HG02852 (cell line): ENCODE measurements around the gene NHLRC4.

Source experiments
- ATAC-seq: cut with Tn5 transposase; IDR thresholded peaks from one replicate; pipeline ENCODE4 v1.9.1; 2021; ENCODE audit warnings: mild to moderate bottlenecking, moderate library complexity; ENCODE audit not compliant: unreplicated experiment

Gene NHLRC4

DNA sequence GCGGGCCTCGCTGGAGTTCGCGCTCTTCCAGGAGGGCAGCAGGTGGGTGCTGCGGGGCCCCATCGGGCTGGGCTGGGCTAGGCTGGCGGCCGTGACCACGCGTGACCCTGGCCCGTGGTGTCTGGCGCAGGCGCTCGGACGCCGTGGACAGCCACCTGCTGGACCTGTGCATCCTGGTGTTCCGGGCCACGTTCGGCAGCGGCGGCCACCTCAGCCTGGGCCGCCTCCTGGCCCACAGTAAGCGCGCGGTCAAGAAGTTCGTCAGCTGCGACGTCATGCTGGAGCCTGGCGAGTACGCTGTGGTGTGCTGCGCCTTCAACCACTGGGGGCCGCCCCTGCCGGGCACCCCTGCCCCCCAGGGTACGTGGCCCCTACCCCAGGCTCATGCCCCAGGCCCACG lies 14.6 kb upstream of the NHLRC4 start:
- no peak for ATAC-seq

DNA sequence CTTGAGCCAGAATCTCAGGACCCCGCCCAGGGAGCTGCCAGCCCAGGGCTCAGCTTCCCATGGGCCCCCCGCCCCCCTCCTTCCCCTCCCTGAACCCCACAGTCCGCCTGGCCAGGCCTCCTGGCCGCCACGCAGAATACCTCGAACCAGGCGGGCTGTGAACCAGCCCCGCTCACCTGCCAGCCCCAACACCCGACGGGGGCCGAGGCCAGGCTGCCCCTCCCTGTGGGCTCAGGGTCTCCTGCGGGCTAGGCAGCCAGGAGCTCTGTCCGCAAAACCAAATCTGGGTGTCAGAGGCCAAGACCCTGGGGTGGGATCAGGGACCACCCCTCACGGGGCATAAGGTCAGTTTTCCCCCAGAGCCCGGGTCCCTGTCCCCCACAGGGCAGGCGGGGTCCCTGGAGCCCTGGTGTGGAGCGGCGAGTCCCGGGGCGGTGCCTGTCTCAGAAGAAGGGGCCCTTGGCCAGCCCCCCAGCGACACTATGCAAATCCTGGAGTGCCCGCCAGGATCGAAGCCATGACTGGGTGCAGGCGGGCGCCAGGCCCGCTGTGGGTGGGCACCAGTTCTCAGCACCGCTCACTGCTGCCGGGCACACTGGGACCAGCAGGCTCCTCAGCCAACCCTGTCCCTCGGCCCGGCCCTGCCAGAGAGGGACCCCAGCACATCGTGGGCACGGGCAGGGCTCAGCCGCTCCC lies 13.1 kb upstream of the NHLRC4 start:
- no peak for ATAC-seq

DNA sequence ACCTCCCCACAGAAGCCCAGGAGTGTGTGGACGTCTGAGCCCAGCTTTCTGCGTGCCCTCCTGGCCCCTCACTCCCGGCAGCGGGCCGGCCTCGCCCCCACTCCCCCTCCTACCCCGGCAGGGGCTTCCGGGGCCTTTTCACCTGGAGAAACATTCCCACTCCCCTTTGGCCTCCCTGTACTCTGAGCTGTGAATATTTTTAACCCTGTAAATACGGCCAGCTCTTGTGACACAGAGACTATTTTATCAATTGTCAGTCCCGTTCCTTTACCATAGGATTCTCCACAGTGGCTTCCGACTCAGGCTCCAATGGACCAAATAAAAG lies 12.5 kb upstream of the NHLRC4 start:
- no peak for ATAC-seq

DNA sequence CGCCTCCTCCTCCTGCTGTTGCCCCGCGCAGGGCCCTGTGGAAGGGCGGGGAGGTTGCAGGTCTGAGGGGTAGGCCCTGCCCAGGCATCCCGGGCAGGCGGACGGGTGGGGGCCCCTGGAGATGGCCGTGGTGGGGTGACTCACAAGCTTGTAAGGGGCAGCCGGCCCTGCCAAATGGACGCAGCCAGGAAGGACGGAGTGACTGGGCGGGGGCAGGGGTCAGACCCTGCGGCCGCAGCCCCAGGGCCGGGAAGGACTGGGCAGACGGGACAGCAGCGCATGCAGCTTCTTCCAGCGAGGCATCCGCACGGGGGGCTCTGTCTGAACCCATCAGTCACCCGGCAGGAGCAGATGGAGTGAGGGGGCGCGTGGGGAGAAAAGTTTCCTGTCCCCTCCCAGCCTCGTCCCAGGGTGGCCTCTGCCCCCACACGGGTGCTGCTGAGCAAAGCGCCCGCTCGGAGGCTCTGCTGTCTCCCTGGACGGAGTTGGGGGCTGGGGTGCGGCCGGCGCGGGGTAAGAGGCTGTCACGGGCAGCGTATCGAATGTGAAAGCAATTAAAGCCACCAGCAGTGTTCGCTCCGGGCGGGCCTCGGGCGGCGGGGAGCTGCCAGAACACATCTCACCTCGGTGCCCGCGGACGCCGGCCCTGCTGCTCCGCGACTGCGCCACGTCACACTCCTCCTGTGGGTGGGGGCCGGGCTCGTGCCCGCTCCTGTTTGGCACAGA lies 12.0 kb upstream of the NHLRC4 start:
- ATAC-seq = no peak

DNA sequence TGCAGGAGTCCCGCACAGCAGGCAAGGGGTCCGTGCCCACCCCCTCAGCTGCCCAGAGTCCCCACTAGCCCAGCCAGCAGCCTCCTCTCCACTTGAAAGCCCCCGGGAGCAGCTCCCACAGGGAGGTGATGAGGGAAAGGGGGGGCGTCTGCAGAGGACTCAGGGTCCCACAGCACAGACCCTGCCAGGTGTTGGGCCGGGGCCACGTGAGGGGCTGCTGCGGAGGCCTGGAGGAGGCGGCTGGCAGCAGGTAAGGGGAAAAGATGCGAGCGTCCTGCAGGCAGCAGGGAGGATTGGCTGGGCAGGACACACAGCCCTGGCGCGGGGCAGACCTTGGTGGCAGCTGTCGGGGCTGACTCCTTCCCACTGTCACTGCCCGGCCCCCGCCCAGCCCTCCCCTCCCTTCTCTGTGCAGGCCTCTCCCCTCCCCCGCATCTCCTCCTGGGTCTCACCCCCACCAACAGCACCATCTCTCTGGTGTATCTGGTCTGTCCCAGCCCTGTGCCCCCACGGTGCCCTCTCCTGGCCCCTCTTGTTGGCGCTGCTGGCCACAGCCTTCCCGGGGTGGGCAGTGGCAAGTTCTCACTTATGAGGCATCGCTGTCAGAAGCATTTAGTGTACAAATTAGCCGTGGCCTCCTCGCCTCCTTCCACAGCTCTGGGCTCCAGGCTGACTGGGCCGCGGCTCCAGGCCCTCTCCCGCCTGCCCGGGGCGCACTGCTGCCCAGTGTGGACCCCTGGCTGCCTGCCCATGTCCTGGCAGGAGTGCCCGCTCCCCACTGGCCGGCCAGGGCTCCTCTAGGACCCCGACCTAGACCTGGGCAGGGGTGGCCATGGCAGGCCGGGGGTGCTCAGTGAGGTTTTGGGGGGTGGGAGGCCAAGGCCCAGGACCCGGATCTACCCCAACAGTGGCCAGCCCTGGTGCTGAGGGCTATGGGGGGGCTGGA lies 11.0 kb upstream of the NHLRC4 start:
- no peak for ATAC-seq

DNA sequence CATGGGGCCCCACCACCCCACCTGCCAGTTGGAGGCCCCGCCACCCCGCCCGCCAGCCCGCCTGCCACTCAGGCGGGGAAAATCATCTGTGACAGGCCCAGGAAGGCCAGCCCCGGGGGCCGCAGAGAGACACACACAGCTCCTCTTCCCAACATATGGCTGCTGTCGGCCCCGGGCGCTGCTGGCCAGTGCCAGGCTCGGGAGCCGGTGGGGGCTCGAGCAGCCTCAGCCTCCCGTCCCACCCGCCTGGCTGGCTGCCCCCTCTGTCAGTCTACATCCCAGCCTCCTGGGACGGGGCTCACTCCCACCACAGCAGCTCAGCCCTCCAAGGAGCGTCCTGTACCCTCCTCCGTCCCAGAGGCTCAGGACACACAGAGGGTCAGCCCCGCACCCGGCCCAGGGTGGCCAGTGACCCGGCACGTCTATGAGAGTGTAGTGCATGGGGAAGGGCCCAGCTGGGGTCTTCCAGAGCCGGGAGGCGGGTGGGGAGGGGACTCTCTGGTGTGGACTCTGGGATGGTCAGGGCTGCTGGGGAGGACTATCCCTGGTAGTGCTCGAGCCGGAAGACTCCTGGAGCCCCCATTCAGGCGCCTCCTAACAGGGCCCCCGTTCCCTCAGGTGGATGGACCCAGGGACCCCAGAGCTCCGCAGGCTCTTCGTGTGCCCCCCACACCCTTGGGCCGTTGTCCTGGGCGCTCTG lies 10.2 kb upstream of the NHLRC4 start:
- no peak for ATAC-seq

DNA sequence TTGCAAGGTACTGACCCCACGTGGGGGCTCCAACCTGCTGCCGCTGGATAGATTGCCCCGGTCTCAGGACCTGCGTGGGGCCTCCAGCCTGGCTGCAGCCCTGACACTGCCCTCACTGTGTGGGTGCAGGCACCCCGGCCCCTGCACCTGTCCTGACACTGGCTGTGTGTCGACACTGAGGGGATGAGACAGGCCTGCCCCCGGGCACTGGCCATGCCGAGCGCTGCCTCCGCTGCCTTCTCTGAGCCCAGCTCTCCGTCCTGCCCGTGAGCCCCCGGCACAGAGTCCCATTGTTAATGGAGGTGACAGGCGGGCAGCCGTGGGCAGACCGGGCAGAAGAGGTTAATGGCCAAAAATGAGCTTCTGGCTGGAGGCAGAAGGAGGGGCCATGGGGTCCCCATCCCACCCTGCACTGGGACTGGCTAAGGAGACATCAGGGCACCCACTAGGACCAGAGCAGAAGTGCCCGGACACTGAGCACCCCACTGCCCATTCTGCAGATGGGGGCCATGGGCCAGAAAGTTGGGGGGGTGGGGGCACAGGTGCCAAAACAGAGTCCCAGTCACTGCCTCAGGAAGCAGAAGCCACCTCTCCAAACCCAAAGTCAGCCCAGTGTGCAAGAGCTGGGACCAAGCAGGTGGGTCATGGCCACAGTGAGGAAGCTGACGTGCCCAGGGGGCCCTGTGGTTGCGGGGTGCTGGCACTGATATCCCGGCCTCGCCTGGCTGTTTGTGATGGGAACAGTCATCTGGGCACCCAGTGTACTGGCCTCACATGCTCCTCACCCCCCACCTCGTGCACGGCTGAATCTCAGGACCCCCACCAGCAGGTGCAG lies 9.1 kb upstream of the NHLRC4 start:
- no peak for ATAC-seq

DNA sequence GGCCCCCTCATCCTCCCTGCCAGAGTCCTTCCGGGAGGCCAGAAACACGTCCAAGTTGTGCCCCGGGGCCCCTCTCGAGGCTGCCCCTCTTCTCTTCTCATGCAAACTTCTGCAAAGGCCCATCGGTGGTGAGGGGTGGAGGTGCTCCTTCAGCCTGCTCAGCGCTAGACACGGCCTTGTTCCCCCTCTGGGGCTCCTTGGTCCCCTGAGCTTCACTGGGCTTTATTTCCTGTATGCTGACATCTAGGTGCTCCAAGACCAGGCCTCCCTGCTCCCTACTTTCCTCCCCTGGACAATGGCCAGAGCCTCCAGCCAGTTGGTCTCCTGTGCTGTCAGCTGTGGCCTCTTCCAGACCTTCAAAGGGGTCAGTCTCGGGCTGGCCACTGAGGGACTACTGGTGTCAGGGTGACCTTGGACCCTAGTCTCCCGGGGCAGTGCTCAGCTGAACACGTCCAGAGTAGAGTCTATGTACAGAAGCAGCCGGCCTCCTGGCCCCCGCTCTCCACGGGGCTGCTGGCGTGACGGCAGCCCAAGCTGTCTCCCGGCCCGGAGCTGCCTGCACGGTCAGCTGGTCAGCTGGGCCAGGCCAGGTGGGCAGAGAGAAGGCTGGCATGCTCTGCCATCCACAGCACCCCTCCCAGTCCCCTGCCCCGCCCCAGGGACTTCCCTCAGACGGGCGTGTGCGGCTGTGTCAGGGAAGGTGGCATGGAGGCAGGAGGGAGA lies 8.3 kb upstream of the NHLRC4 start:
- no peak for ATAC-seq

DNA sequence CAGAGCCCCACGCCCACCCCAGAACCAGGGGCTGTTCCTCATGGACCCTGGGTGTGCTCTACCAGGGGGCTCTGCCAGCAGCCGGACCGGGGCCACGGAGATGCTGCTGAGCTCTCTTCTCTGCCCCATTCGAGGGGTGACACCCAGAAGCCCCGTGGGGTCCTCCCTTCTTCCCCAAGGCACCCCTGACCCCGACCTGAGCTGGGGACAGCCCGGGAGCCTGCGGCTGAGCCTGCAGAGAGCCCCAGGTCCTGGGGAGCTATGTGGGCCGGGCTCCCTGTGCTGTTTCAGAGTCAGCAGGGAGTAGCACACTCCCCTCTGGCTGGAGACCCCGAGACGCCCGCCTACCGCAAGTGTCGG lies 7.8 kb upstream of the NHLRC4 start:
- no peak for ATAC-seq

DNA sequence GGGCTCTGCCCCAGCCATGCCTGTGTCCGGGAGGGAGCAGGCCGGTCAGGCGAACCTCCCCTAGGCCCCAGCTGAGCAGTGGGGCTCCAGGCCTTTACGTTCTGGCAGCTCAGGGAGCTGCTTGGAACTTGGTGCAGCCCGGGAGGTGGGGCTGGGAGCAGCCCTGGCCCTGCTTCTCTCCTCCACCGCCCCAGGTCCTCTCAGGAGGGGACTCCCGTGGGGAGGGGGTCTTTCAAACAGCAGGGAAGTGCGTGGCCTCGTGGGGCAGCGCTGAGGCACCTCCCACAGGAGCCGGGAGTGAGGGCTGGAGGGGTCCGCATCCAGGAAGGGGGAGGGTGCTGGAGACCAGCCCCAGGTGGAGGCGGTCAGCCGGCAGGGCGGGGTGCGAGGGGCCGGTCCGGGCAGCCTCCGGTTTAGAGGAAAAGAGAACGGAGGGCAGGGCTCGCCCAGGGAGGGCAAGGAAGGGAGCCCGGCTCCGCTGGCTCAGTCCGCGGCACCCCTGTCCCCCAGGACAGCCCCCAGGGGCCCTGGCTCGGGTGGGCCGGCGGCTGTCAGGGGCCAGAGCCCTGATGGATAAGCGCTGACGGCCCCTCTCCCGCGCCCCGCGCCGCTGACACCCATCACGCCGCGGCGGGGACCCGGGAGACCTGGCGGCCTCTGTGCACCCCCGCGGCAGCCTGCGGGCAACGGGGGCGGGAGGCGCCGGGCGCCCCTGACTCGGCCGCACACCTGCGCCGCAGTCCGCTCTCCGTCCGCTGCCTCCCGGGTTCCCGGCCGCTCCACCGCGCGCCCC lies 7.2 kb upstream of the NHLRC4 start:
- ATAC-seq = no peak

DNA sequence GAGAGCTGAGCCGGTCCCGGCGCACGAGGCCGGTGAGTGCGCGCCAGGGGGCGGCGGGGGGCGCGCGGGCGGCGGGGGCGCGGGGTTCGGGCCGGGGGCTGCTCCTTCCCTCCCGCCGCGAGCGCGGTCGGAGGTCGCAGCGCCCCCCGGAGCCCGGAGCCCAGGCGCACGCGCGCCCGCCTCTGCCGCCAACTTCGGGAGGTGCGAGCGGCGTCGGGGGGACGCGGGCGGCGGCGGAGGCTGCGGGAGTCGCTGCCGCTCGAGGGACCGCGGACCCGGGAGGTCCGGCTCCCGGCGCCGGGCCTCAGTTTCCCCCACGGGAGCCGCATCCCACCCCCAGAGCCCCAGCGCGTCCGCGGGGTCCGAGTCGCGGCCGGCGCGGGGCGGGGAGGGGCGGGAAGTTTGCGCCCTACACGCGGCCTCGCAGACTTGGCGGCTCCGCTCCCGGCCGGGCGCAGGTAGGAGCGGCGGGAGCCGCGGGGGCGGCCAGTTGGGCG lies 6.6 kb upstream of the NHLRC4 start, which contains the start of gene PRR35:
Gene PRR35 (plus strand): TSS at position 191 of the 497 bp plus-strand sequence. CDS start 2,901 bp downstream, outside the sequence.
- ATAC-seq = no peak

DNA sequence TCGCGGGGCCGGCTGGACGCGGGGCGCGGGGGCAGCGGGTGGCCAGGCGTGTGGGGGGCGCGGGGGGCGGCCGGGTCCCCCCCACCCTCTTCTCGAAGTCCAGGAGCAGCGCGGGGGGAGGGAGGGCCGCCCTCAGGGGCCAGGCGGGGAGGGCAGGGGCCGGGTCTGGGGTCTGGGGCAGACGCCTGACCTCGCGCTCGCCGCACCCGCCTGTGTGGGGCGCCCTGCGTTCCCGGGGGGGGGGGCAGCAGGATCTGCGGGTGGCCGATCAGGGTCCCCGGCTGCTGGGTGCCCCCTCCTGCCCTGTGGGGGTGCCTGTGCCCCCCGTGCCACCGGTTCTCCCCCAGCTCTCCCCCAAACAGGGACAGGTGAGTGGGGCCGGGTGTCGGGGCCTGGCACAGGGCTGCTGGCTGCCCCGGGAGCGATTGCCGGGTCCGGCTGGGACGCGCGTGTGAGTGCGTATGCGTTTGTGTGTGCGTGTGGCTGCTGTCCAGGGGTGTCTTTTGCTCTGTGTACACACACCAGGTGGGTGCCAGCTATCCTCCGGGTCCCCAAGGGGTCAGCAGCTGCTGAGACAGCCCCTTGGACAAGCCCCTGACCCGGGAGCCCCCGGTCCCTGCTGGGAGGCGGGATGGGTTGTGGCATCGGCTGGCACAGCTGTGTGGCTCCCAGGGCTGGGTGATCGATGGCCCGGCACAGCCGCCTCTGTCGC lies 5.9 kb upstream of the NHLRC4 start:
- ATAC-seq = no peak

DNA sequence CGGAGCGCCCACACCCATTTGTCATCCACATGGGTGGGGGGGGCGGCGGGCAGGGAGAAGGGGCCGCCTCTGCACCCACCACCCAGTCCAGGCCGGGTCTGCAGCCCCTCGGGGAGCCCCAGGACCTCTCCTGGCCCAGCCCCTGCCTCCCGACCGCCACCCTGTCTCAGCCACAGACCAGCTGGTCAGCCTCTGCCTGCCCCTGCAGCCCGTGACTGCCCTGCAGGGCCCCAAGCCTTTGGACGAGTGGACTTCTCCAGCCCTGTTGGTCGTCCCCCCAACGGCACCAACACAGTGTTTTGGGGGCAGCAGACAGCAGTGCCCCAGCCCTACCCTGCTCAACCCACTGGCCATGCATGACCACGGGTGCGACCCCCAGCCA lies 5.4 kb upstream of the NHLRC4 start:
- no peak for ATAC-seq

DNA sequence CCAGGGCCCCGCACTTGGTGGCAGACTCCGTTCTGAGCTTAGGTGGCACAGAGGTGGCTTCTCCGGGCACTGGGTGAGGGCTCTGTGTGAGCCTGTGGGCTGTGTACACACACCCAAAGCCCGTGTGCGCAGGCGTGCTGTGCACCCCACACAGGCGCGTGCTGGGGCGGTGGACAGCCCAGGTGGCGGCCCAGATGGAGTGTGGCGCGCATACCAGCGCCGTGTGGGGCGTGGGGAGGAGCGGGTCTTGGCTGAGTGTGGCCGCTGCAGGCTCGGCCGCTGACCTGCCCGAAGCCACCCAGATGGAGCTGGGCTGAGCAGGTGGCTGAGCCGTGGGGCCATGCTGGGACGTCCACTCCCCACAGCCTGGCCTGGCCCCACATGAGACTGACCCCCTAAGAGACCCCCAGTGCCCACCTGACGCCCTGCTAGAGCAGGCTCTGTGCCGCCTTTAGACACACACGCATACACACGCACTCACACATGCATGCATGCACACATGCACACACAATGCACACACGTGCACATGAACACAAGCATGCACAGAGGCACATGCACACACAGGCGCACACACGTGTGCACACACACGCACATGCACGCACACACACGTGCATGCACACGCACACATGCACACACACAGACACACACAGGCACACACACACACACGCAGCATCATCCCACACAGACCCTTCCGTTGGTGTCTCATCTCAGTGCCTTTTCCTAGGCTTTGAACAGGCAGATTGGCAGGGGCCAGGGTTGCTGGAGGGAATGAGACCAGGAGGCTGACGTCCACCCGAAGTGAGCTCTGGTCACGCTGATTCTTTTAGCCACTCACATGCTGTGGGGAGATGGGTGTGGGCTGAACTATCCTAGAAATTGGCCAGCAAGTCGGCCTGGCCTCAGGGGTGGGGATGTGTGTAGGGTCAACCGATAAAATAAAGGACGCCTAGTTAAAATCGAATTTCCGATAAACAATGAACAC lies 4.6 kb upstream of the NHLRC4 start:
- ATAC-seq = no peak

DNA sequence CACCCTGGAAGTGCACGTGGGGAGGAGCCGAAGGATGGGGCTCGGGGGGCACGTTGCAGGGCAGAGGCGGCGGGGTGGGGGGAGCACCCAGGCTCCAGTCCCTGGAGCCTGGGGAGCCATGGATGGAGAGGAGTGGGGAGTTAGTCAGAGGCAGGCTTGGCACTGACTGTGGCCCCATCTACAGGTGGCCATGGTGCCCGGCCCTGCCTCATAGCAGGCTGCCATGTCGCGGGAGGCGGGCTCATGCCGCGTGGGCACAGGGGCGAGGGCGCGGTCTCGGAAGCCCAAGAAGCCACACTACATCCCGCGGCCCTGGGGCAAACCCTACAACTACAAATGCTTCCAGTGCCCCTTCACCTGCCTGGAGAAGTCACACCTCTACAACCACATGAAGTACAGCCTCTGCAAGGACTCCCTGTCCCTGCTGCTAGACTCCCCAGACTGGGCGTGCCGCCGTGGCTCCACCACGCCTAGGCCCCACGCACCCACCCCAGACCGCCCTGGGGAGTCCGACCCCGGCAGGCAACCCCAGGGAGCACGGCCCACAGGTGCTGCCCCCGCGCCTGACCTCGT lies 3.6 kb upstream of the NHLRC4 start:
- no peak for ATAC-seq

DNA sequence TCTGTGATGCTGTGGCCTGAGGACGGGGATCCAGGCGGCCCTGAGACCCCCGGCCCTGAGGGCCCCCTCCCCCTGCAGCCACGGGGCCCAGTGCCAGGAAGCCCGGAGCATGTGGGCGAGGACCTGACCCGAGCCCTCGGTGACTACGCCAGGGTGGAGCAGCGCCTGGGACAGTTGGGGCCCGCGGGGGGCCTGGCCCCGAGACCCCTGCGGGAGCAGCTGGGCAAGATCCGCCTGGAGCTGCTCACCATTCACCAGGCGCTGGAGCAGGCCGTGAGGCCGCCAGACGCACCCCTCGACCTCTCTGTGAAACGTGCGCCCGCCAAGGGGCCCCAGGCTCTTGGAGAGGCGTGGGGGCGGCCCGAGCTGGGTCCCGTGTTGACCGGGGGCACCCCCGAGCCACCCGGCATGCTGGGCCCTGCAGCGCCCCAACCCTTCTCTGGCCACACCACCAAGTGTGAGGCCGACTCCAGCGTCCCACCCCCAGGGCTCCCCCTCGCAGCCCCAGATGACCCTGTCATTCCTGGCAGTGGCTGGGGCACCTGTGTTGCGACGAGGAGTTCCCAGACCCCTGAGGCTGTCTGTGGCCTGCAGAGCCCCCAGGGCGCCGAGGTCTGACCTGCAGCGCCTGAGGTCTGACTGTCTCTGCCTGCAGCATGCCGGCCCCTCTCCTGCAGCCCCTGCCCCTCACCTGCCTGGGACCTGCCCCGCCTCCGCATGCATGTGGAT lies 2.0 kb upstream of the NHLRC4 start:
- no peak for ATAC-seq
